GM23338 (cell line): ENCODE data around the gene ATG4B. TPM values are rescaled to one million over a fixed set of nuclear protein-coding genes. Genes with fewer than 3 reads are reported as not detected.

Experiments
- ATAC-seq: fragments of 200-7000 bp; cut with Tn5 transposase; 3 replicates; pipeline ENCODE4 v1.9.1; 2020
- DNase-seq: peaks from one replicate; pipeline ENCODE4 v3.0.0-alpha.2; 2015; ENCODE audit warnings: low spot score
- H2AFZ ChIP-seq: fragments of 200-600 bp; sonication (generic); 2 replicates; pipeline ENCODE4 v1.8.0; 2016; ENCODE audit warnings: antibody characterized with exemption, mild to moderate bottlenecking, moderate library complexity
- H3F3A ChIP-seq: fragments of 200-600 bp; sonication (generic); replicated peaks from 2 replicates; pipeline ENCODE4 v1.8.0; 2017; ENCODE audit warnings: antibody characterized with exemption, mixed run types, low read depth
- H3K27ac ChIP-seq: fragments of 200-600 bp; sonication (generic); 2 replicates; pipeline ENCODE4 v1.6.1; 2016; ENCODE audit warnings: low read depth
- H3K27me3 ChIP-seq: fragments of 200-600 bp; sonication (generic); 2 replicates; pipeline ENCODE4 v1.8.0; 2016; ENCODE audit warnings: mild to moderate bottlenecking, mixed run types, moderate library complexity; ENCODE audit not compliant: insufficient read depth
- H3K36me3 ChIP-seq: fragments of 200-600 bp; sonication (generic); 2 replicates; pipeline ENCODE4 v1.8.0; 2016; ENCODE audit warnings: mild to moderate bottlenecking; ENCODE audit not compliant: insufficient read depth
- H3K4me1 ChIP-seq: fragments of 200-600 bp; sonication (generic); 2 replicates; pipeline ENCODE4 v1.8.0; 2016; ENCODE audit warnings: mild to moderate bottlenecking, moderate library complexity; ENCODE audit not compliant: insufficient read depth
- H3K4me2 ChIP-seq: fragments of 200-600 bp; sonication (generic); 2 replicates; pipeline ENCODE4 v1.7.1; 2017; ENCODE audit warnings: mixed run types
- H3K4me3 ChIP-seq: fragments of 200-600 bp; sonication (generic); 2 replicates; pipeline ENCODE4 v1.6.1; 2016; ENCODE audit warnings: mixed run types
- H3K79me2 ChIP-seq: fragments of 200-600 bp; sonication (generic); replicated peaks from 2 replicates; pipeline ENCODE4 v1.8.0; 2017; ENCODE audit warnings: mild to moderate bottlenecking; ENCODE audit not compliant: insufficient read depth
- H3K9me2 ChIP-seq: fragments of 200-600 bp; sonication (generic); 2 replicates; pipeline ENCODE4 v1.8.0; 2017; ENCODE audit not compliant: insufficient read depth
- H4K20me1 ChIP-seq: fragments of 200-600 bp; sonication (generic); replicated peaks from 2 replicates; pipeline ENCODE4 v1.8.0; 2017; ENCODE audit warnings: mild to moderate bottlenecking; ENCODE audit not compliant: insufficient read depth
- H3K27ac Mint-ChIP-seq: 2 replicates; pipeline ENCODE4 v1.8.0; 2020; ENCODE audit warnings: inconsistent platforms, mild to moderate bottlenecking, moderate library complexity, mixed read lengths
- H3K27me3 Mint-ChIP-seq: 3 replicates; pipeline ENCODE4 v1.8.0; 2022; ENCODE audit warnings: low read depth, mild to moderate bottlenecking, moderate library complexity, mixed read lengths, inconsistent platforms; ENCODE audit not compliant: insufficient read depth, poor library complexity
- H3K36me3 Mint-ChIP-seq: 3 replicates; pipeline ENCODE4 v1.8.0; 2021; ENCODE audit warnings: low read depth, mild to moderate bottlenecking, inconsistent platforms, moderate library complexity, mixed read lengths
- H3K4me1 Mint-ChIP-seq: 3 replicates; pipeline ENCODE4 v1.8.0; 2020; ENCODE audit warnings: mild to moderate bottlenecking, inconsistent platforms, mixed read lengths
- H3K4me3 Mint-ChIP-seq: 3 replicates; pipeline ENCODE4 v1.8.0; 2021; ENCODE audit warnings: moderate library complexity, mild to moderate bottlenecking, inconsistent platforms, mixed read lengths
- H3K9me3 Mint-ChIP-seq: 3 replicates; pipeline ENCODE4 v1.8.0; 2020; ENCODE audit warnings: moderate library complexity, mild to moderate bottlenecking, inconsistent platforms, mixed read lengths
- CREB1 ChIP-seq: fragments of 250-450 bp; sonication (Bioruptor Pico); IDR thresholded peaks from 2 replicates; pipeline ENCODE4 v1.5.0; 2020; ENCODE audit warnings: low read depth, mild to moderate bottlenecking, moderate library complexity
- EZH2 ChIP-seq: fragments of 200-600 bp; sonication (generic); IDR thresholded peaks from one replicate; pipeline ENCODE4 v1.8.0; 2017; ENCODE audit warnings: antibody characterized with exemption, mild to moderate bottlenecking, low read depth; ENCODE audit not compliant: unreplicated experiment
- POLR2AphosphoS5 ChIP-seq: IDR thresholded peaks from 2 replicates; pipeline ENCODE4 v1.6.1; 2016; ENCODE audit warnings: antibody characterized with exemption, low read depth
- STAT1 ChIP-seq: IDR thresholded peaks from one replicate; pipeline ENCODE4 v1.6.1; 2016; ENCODE audit warnings: antibody characterized with exemption; ENCODE audit not compliant: unreplicated experiment
- ZNF114 ChIP-seq: fragments of 250-450 bp; sonication (Bioruptor Pico); IDR thresholded peaks from 2 replicates; pipeline ENCODE4 v1.5.0; 2020; ENCODE audit warnings: mild to moderate bottlenecking, moderate library complexity
- ZNF331 ChIP-seq: fragments of 250-450 bp; sonication (Bioruptor Pico); IDR thresholded peaks from 2 replicates; pipeline ENCODE4 v1.5.0; 2020; ENCODE audit warnings: low read depth, mild to moderate bottlenecking, moderate library complexity
- polyA plus RNA-seq: library from polyadenylated mRNA; unstranded; fragments of >200 nt; fragmentation: Nextera tagmentation; extraction: Ambion mirVana; gene quantifications from 2 replicates; pipeline ENCODE4 v1.2.1, GENCODE V29; 2016
- total RNA-seq: library from RNA; depleted of rRNA; stranded (reverse); fragments of >200 nt; shearing (Covaris generic); gene quantifications from 2 replicates; pipeline ENCODE4 v1.2.3, GENCODE V29; 2014
- TF ChIP-seq, protein P1 (sequence below): fragments of 250-450 bp; sonication (Bioruptor Pico); IDR thresholded peaks from 2 replicates; pipeline ENCODE4 v1.5.0; 2020; ENCODE audit warnings: mild to moderate bottlenecking, moderate library complexity
- TF ChIP-seq, protein P2 (sequence below): IDR thresholded peaks from one replicate; pipeline ENCODE4 v1.6.1; 2018; ENCODE audit warnings: antibody characterized with exemption; ENCODE audit not compliant: unreplicated experiment

ATG4B gene
- total and polyA plus RNA-seq, 2 experiments from 2014 or later = 102 to 104 TPM

DNA sequence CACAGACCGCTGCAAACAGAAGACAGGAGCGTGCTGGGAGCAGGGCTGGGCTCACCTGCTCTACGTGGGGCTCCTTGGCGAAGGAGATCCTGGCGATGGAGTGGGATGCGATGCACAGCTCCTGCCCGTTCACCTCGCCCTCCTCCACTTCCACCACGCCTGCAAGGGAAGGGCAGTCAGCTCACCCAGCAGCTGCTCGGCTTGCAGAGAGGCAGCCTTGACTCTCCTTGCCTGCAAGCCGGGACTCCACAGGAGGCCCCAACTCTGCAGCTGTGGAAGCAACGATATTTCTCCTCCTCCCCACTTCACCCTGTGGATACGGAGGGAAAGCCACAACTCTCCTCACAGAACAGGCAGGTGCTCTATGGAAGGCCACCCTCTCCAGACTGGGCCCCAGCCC is 35.7 kb upstream of the ATG4B start:
- Histone ChIP-seq H3K27me3 (no peaks in the 10 kb centered on the region), H3K9me2 (no peaks in the 10 kb centered on the region), H4K20me1 (peaks cover 2% of the 10 kb centered on the region; the same call in 1 of the 2 replicates), H3F3A (no peaks in the 10 kb centered on the region), H3K36me3 (peaks cover 7% of the 10 kb centered on the region), H3K4me1 (no peaks in the 10 kb centered on the region), H3K79me2 (0 out of 2 replicates have a peak, but pooled peaks cover 3% of the 10 kb centered on the region), H3K4me2 (no peak overlapping the region), H3K27ac (no peak overlapping the region), H3K4me3 (no peak overlapping the region), H2AFZ (no peak overlapping the region)
- Mint-ChIP-seq H3K36me3 (peaks cover 50% of the 10 kb centered on the region), H3K4me1 (no peaks in the 10 kb centered on the region; the same call in 2 of the 3 replicates), H3K9me3 (no peaks in the 10 kb centered on the region), H3K27me3 (peaks cover 3% of the 10 kb centered on the region), H3K27ac (no peak overlapping the region), H3K4me3 (no peak overlapping the region)
- TF ChIP-seq POLR2AphosphoS5 (no peak), STAT1 (no peak), ZNF114 (CRISPR knock-in tag) (no peak), EZH2 (no peak), ZNF331 (CRISPR knock-in tag) (no peak), CREB1 (no peak)
- TF ChIP-seq, protein P1, sequence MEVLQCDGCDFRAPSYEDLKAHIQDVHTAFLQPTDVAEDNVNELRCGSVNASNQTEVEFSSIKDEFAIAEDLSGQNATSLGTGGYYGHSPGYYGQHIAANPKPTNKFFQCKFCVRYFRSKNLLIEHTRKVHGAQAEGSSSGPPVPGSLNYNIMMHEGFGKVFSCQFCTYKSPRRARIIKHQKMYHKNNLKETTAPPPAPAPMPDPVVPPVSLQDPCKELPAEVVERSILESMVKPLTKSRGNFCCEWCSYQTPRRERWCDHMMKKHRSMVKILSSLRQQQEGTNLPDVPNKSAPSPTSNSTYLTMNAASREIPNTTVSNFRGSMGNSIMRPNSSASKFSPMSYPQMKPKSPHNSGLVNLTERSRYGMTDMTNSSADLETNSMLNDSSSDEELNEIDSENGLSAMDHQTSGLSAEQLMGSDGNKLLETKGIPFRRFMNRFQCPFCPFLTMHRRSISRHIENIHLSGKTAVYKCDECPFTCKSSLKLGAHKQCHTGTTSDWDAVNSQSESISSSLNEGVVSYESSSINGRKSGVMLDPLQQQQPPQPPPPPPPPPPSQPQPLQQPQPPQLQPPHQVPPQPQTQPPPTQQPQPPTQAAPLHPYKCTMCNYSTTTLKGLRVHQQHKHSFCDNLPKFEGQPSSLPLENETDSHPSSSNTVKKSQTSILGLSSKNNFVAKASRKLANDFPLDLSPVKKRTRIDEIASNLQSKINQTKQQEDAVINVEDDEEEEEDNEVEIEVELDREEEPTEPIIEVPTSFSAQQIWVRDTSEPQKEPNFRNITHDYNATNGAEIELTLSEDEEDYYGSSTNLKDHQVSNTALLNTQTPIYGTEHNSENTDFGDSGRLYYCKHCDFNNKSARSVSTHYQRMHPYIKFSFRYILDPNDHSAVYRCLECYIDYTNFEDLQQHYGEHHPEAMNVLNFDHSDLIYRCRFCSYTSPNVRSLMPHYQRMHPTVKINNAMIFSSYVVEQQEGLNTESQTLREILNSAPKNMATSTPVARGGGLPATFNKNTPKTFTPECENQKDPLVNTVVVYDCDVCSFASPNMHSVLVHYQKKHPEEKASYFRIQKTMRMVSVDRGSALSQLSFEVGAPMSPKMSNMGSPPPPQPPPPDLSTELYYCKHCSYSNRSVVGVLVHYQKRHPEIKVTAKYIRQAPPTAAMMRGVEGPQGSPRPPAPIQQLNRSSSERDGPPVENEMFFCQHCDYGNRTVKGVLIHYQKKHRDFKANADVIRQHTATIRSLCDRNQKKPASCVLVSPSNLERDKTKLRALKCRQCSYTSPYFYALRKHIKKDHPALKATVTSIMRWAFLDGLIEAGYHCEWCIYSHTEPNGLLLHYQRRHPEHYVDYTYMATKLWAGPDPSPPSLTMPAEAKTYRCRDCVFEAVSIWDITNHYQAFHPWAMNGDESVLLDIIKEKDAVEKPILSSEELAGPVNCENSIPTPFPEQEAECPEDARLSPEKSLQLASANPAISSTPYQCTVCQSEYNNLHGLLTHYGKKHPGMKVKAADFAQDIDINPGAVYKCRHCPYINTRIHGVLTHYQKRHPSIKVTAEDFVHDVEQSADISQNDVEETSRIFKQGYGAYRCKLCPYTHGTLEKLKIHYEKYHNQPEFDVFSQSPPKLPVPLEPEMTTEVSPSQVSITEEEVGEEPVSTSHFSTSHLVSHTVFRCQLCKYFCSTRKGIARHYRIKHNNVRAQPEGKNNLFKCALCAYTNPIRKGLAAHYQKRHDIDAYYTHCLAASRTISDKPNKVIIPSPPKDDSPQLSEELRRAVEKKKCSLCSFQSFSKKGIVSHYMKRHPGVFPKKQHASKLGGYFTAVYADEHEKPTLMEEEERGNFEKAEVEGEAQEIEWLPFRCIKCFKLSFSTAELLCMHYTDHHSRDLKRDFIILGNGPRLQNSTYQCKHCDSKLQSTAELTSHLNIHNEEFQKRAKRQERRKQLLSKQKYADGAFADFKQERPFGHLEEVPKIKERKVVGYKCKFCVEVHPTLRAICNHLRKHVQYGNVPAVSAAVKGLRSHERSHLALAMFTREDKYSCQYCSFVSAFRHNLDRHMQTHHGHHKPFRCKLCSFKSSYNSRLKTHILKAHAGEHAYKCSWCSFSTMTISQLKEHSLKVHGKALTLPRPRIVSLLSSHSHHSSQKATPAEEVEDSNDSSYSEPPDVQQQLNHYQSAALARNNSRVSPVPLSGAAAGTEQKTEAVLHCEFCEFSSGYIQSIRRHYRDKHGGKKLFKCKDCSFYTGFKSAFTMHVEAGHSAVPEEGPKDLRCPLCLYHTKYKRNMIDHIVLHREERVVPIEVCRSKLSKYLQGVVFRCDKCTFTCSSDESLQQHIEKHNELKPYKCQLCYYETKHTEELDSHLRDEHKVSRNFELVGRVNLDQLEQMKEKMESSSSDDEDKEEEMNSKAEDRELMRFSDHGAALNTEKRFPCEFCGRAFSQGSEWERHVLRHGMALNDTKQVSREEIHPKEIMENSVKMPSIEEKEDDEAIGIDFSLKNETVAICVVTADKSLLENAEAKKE = no peak
- TF ChIP-seq, protein P2, sequence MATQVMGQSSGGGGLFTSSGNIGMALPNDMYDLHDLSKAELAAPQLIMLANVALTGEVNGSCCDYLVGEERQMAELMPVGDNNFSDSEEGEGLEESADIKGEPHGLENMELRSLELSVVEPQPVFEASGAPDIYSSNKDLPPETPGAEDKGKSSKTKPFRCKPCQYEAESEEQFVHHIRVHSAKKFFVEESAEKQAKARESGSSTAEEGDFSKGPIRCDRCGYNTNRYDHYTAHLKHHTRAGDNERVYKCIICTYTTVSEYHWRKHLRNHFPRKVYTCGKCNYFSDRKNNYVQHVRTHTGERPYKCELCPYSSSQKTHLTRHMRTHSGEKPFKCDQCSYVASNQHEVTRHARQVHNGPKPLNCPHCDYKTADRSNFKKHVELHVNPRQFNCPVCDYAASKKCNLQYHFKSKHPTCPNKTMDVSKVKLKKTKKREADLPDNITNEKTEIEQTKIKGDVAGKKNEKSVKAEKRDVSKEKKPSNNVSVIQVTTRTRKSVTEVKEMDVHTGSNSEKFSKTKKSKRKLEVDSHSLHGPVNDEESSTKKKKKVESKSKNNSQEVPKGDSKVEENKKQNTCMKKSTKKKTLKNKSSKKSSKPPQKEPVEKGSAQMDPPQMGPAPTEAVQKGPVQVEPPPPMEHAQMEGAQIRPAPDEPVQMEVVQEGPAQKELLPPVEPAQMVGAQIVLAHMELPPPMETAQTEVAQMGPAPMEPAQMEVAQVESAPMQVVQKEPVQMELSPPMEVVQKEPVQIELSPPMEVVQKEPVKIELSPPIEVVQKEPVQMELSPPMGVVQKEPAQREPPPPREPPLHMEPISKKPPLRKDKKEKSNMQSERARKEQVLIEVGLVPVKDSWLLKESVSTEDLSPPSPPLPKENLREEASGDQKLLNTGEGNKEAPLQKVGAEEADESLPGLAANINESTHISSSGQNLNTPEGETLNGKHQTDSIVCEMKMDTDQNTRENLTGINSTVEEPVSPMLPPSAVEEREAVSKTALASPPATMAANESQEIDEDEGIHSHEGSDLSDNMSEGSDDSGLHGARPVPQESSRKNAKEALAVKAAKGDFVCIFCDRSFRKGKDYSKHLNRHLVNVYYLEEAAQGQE = no peak
- no peak for ATAC-seq
- DNase-seq = no peak
